HG02840 (cell line): Measurements from ENCODE around the gene RGL1.

Experiments used
- ATAC-seq: cut with Tn5 transposase; IDR thresholded peaks from one replicate; pipeline ENCODE4 v1.9.1; 2021; ENCODE audit warnings: mild to moderate bottlenecking, moderate library complexity, moderate number of reproducible peaks; ENCODE audit not compliant: unreplicated experiment, low FRiP score

Gene RGL1

DNA sequence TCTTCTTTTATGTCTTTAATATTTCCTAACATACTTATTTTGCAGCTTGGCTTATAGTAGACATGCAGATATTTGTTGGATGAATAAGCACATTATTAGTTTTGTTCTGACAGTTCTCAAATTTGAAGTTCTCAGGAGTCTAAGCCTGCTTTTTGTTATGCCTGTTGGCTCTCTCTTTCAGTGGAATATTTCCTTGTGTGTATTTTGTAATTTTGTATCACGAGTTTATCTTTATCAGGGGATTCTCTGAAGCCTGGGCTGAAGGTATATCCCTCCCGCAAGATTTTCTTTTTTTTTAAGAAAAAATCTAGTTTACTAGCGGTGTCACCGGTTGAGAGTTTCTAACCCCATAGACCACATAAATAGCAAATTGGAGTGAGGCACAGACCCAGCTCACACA lies 105.9 kb downstream of the RGL1 start:
- ATAC-seq: peak; percentile 26

GRCh38 chr1:183911285-183911684 lies 106.4 kb downstream of the RGL1 start:
- ATAC-seq: peak; percentile 73

DNA sequence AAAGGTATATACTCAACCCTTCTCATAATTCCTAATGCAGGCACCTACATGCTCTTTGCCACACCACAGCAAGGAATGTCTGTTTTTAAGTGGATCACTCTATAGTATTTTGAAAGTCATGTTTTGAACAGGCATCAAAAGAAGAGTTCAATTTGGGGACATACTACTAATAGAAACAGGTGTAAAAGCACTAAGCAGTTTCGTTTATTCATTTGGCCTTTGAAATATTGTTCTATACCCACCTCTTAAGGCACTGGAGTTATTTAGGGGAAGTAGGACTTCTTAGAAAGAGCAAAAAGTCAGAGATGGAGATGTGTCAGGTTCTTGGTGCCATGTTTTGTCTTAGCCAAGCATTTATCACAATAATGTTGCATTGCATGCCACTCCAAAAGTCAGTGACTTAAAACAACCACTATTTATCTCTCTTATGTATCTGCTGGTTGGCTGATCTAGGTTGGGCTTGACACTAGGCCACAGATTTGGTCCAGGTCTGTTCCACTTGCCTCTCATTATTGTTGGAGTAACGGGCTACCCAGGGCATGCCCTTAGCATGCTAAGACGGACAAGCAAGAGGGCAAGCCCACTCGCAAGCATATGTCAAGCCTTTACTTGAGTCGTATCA lies 107.5 kb downstream of the RGL1 start:
- ATAC-seq: peak; percentile 42

DNA sequence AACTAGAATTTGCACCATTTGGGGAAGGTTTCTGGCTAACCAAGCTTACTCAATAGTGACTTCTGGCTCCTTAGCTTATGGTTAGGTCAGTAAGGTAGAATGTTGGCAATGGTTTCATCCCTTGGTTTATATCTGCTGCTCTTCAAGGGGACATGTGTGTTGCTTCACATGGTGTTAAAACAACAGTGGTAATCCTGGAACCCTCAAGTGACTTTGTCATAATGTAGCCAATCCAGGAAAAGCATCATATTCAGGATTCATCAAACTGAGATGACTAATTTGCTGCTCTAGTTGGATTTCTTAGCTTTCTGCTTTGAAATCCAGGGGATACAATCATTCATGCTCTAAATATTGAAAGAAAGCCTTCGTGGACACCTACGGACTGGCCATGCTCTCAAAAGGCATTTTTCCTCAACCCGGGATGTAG lies 108.7 kb downstream of the RGL1 start:
- no peak for ATAC-seq

DNA sequence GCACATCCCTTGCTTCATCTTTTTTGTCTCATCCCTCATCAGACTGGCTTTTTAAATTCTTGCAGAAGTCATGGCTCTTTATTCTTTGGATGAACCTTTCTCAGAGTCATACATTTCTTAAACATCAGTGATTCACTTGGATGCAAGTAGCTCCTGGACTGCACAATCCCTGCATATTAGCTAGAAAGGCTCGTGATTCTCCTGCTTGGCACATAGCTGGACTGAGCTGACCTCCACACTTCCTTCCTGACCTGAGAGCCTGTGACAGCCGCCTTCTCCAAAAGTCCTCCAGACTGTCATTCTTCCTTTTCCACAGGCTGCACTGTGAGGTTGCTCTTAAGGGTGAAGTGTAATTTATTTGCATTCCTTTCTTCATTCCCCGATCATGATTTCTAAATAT lies 109.4 kb downstream of the RGL1 start:
- no peak for ATAC-seq

- ATAC-seq: no peak
Measured at GRCh38 chr1:183914891-183915290, 110.0 kb downstream of the RGL1 start.

DNA sequence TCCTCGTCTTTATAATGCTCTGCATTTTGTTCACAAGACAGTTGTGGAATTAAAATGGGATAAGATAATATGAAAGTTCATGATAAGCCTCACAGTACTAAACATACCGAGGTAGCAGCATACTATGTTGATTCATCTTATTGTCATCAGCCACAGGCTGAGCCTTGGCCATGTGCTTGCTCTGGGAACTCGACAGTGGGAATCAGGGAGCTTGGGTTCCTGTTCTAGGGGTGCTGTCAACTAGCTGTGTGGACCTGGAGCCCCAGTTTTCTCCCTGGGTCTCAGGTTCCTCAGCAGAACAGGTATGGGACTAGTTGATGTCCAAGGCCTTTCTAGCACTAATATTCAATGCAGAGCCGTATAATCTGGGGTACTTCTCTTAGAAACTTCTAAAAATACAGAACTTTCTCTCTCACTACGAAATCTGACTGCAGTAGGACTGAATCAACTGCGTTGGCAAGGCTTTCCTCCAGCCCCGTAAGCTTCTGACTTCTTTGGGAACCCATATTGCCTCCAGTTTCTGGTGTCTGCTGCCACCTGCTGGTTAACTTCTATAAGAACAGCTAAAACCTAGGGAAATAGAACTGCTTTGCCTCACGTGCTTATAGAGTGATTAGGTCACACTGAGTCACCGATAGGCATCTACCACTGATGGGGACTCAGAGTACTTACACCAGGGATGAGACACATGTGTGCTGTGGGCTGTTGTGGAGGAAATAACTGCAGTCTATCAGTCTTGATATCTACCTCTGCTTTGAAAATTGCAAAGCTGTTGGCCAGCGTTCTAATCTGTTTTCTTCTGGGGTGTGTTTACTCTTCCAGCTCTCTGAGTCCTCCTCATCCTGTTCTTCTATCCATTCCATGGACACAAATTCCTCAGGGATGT lies 110.9 kb downstream of the RGL1 start:
- peak; percentile 33 for ATAC-seq

GRCh38 chr1:183916574-183916973 lies 111.7 kb downstream of the RGL1 start:
- no peak for ATAC-seq

DNA sequence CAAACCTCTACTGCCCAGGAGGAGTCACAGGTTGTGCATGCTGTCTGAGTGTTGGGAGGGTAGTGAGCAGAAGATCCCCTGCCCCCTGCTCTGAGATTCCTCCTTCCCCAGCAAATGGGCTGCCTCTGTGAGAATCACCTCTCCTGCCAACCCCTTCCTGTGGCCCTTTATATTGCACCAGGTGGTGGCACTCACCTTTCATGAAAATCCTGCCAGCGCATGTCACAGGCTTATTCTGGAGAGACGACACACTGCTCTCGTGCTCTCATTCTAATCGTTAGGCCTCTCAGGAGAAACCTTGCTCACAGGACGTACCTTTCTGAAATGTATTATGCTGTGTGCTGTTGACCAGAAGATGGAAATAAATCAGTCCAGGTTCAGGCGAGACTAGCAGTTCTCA lies 113.7 kb downstream of the RGL1 start:
- no peak for ATAC-seq

DNA sequence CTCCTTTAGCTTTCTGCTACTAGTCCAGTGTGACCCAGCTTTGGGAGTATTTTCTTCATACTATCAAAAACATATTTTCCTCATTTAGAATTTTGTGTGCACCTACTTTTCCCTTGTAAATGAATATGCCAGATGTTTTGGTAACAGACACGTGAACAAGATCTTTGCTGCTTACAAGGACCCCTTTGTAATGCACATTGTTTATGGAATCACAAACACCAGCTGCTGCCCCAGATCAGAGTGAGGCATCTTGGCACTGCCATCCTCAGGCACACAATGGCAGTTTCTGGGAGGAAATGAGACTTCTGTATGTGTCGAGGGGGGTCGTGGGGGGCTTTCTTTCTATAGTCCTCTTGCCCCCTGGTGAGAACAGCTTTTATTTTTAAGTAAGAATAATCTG lies 115.7 kb downstream of the RGL1 start:
- ATAC-seq: no peak

GRCh38 chr1:183922197-183922596 lies 117.3 kb downstream of the RGL1 start:
- no peak for ATAC-seq

DNA sequence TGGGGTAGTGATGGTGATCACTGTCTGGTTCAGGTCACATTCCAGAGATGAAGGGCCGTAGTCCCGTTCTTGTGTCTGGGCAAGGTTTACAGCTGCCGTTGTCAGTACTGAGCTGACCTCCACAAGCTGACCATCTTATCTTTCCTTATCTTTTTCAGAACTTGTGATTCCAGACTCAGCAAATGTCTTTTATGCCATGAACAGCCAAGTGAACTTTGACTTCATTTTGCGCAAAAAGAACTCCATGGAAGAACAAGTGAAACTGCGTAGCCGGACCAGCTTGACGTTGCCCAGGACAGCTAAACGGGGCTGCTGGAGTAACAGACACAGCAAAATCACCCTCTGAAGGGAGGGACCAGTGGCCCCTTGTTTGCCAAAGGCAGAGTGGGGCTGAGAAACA lies 121.0 kb downstream of the RGL1 start:
- ATAC-seq: no peak

DNA sequence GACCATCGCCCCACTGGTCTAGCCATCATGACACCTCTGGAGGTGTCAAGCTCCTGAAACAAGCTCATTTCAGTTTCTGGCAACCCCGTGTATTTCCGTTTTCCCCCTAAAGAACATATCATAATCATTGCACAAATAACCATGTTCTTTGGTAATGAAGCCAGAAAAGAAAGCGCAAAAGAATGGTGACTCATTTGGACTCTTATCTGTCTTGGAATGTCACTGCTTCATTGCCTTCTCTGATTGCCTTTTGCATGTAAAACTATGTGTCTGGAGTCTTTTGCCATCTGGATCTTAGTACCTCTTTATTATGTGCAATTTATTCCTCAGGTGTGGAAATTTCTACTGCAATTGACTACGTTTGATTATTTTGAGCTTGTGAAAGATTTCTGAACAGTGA lies 122.1 kb downstream of the RGL1 start:
- ATAC-seq: no peak

GRCh38 chr1:183931646-183932271 lies 126.8 kb downstream of the RGL1 start:
- no peak for ATAC-seq

GRCh38 chr1:183932412-183932811 lies 127.5 kb downstream of the RGL1 start:
- no peak for ATAC-seq

DNA sequence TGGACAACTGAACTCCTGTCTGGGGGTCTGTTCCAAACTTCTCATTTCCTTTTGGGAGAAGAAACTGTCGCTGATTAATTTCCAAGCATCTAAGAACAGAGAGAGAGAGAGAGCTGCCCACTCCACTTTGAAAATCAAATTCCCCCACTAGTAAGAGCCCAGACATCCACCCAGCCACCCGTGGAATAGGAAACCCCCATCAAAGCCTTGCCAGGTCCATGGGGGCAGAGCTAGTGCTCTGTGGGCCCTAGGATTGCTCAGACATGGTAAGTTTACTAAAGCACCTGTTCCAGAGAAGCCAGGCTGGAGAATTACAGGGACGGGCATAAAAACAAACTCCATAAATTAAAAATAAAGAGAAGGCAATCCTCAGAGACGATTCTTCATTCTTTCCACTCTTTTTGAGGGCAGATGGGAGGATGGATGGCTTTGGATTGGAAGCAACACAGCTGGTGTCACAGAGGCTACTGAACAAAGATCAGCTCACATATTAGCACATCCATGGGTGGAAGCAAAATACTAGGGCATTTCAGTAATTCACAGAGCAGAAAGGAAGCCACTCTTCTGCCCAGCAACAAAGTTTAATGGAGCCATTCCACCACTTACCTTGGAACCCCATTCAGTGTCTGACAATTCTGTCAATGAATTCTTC lies 128.7 kb downstream of the RGL1 start:
- no peak for ATAC-seq

DNA sequence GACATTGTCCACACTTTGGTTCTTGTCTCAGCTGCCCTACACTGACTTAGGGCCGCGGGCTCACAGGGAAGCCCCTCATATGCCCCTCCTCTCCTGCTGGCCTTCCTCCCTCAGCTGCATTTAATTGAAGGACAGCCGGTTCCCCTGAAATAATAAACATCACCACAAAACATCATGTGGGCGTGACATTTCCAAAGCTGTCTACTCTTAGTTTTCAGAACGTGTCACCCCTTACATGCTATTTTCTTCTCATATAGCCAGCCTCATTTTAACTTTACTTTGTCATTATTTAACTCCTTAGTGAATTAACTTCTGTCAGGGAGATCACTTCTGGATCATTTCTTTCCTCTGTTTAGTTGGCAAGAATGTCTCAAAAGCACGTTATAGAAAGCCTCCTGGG lies 129.4 kb downstream of the RGL1 start:
- no peak for ATAC-seq

DNA sequence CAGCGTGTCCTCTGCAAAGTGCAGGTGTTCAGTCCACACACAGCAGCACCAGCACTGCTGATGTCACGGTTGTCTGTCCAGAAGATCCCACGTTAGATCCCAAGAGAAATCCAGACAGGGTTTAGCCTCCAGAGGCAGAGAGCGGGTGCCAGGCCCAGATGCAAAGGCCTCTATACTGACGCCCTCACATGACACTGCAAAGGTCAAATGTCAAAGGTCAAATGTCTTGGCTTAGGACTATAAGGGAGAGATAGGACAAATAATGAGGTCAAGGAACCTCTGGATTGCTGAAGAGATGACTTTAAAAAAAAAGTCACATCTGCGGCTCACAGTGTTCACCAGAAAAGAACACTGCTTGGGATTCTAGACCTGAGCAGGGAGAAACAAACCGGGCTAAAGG lies 131.1 kb downstream of the RGL1 start:
- ATAC-seq: no peak

GRCh38 chr1:183936791-183937190 lies 131.9 kb downstream of the RGL1 start:
- no peak for ATAC-seq

DNA sequence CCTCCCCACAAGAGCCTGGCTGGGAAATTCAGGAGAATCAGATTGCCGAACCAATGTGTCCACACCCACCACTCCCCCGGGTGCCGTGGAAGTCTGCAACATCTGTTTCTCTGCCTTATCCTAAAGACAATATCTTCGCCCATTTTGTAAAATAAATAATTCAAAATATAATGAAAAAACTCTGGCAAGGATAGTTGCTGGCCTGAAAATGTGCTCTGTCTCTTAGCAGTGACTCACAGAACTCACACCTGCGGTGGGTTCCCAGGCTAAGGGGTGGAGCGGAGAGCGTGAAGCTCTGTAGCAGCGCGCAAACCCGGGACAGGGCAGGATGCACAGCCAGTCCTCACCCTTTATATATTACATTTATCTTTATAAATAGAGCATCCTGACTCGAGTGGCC lies 132.7 kb downstream of the RGL1 start:
- no peak for ATAC-seq

DNA sequence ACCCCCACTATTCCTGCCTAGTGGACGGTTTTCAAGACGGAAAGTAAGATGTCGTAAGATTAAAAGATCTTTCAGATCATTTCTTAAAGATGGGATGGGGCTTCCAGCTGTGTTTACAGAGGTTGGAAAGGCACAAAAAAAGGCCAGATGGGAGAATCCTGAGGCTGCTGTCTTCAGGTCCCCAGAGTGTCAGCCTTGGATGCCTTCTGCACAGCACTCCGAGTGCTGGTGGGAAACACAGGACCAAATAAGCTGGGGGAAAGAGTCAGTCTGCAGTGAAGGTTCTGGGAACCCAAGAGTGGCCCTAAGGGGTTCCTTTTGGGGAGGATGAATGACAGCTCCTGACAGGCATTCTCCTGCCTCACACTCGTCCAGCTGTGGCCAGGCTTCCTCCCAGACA lies 136.1 kb downstream of the RGL1 start:
- no peak for ATAC-seq
